Spleen (tissue), 7 donors: Measurements from ENCODE around the gene ZFP2.

Source experiments
- CTCF ChIP-seq, 11 experiments: fragments of 200-600 bp in 7 of 11; fragments of 450-650 bp in 4 of 11; sonication (generic) in 4 of 11; IDR thresholded peaks in 8 of 11; conservative IDR thresholded peaks in 3 of 11; 1 replicate in 7 of 11; 2 replicates in 4 of 11; pipeline versions ENCODE4 v1.4.0 to v1.8.0; 2016 to 2021; ENCODE audit warnings: antibody characterized with exemption in 11 of 11, inconsistent platforms in 4 of 11, mild to moderate bottlenecking in 1 of 11
- POLR2A ChIP-seq, 3 donors: fragments of 450-650 bp; IDR thresholded peaks; one replicate each; pipeline ENCODE4 v1.5.1; 2017; ENCODE audit warnings: antibody characterized with exemption in 3 of 3, mild to moderate bottlenecking in 1 of 3
- donor health status: DM: no; HTN: no; CAD: no; lungs with moderate emphysema.
- donor health status: DM: no; HTN: no; CAD: no.
- donor health status: DM: no; HTN: no; CAD: no.

GRCh38 chr5:178861627-178862026 lies 34.1 kb upstream of the ZFP2 start:
- TF ChIP-seq POLR2A (IDR thresholded peaks at IDR 0.05): no peak
- no peak for TF ChIP-seq CTCF (IDR thresholded peaks at IDR 0.05 in 8 of 11, conservative IDR thresholded peaks at IDR 0.05 in 3 of 11)
